Germinal center (tissue), 1 donor: ENCODE results near the gene SLC48A1.
"Not testable (repeated sequence)": the region's sequence is repeated elsewhere in the genome, so short reads cannot be mapped to it uniquely, and the experiment has no call there.

Experiments used
- DNase-seq: peaks from one replicate; pipeline ENCODE4 v3.0.0; 2012; ENCODE audit warnings: mixed read lengths, low spot score

SLC48A1 gene

GRCh38 chr12:47811581-47812484 lies 38.8 kb downstream of the SLC48A1 start:
- no peak for DNase-seq

- DNase-seq, result peak; percentile 91
Measured at GRCh38 chr12:47812797-47813510, 39.9 kb downstream of the SLC48A1 start.

- DNase-seq, result no peak
Measured at GRCh38 chr12:47813511-47814196, 40.6 kb downstream of the SLC48A1 start.

GRCh38 chr12:47814539-47815170 lies 41.6 kb downstream of the SLC48A1 start:
- no peak for DNase-seq

GRCh38 chr12:47815447-47815846 lies 42.4 kb downstream of the SLC48A1 start:
- DNase-seq, result not testable (repeated sequence)

GRCh38 chr12:47816403-47817271 lies 43.6 kb downstream of the SLC48A1 start:
- DNase-seq, result no peak

GRCh38 chr12:47817272-47818006 lies 44.4 kb downstream of the SLC48A1 start:
- no peak for DNase-seq

GRCh38 chr12:47818007-47818376 lies 45.0 kb downstream of the SLC48A1 start:
- DNase-seq, result no peak

GRCh38 chr12:47818467-47819137 lies 45.6 kb downstream of the SLC48A1 start:
- no peak for DNase-seq

- DNase-seq, result no peak
Measured at GRCh38 chr12:47819138-47819895, 46.3 kb downstream of the SLC48A1 start.

GRCh38 chr12:47819896-47820630 lies 47.0 kb downstream of the SLC48A1 start, which contains the start of gene HDAC7:
TSS of gene HDAC7 (minus strand) at chr12:47819903. CDS start at chr12:47819785, 118 bp downstream.
- DNase-seq, result peak; percentile 86

GRCh38 chr12:47820631-47821345 lies 47.8 kb downstream of the SLC48A1 start:
- no peak for DNase-seq

GRCh38 chr12:47821346-47821706 lies 48.3 kb downstream of the SLC48A1 start:
- DNase-seq, result no peak

GRCh38 chr12:47822401-47822800 lies 49.4 kb downstream of the SLC48A1 start:
- DNase-seq, result no peak

GRCh38 chr12:47822863-47823262 lies 49.8 kb downstream of the SLC48A1 start:
- no peak for DNase-seq

GRCh38 chr12:47823422-47824086 lies 50.5 kb downstream of the SLC48A1 start:
- DNase-seq, result no peak

- DNase-seq, result no peak
Measured at GRCh38 chr12:47824198-47824597, 51.2 kb downstream of the SLC48A1 start.
